Trophoblast cell (in vitro differentiated cells and primary cell): ENCODE results near the gene SPTLC3.
A peak's percentile ranks its signal among the peaks of the same experiment; 100 is the strongest.

Source experiments
- DNase-seq, 2 donors: peaks; one replicate each; pipeline ENCODE4 v3.0.0-alpha.2; 2016
- H2AFZ ChIP-seq: 2 replicates; pipeline ENCODE4 v1.6.1; 2013; ENCODE audit warnings: low read length, moderate library complexity, mild to moderate bottlenecking; ENCODE audit not compliant: insufficient read depth, poor library complexity
- H2AK5ac ChIP-seq: 2 replicates; pipeline ENCODE4 v1.6.1; 2013; ENCODE audit warnings: mild to moderate bottlenecking, low read length
- H2BK120ac ChIP-seq: 2 replicates; pipeline ENCODE4 v1.6.1; 2013; ENCODE audit warnings: low read length, mild to moderate bottlenecking, moderate library complexity; ENCODE audit not compliant: insufficient read depth, poor library complexity
- H2BK12ac ChIP-seq: 2 replicates; pipeline ENCODE4 v1.6.1; 2013; ENCODE audit warnings: mild to moderate bottlenecking, low read length, moderate library complexity
- H2BK5ac ChIP-seq: 2 replicates; pipeline ENCODE4 v1.6.1; 2013; ENCODE audit warnings: low read length, low read depth, moderate library complexity, mild to moderate bottlenecking; ENCODE audit not compliant: poor library complexity
- H3K14ac ChIP-seq: 2 replicates; pipeline ENCODE4 v1.6.1; 2013; ENCODE audit warnings: mild to moderate bottlenecking, low read length
- H3K18ac ChIP-seq: 2 replicates; pipeline ENCODE4 v1.6.1; 2013; ENCODE audit warnings: mild to moderate bottlenecking, low read length
- H3K23ac ChIP-seq: 2 replicates; pipeline ENCODE4 v1.6.1; 2013; ENCODE audit warnings: low read length
- H3K27ac ChIP-seq: 2 replicates; pipeline ENCODE4 v1.5.1; 2013; ENCODE audit warnings: low read depth, mild to moderate bottlenecking, inconsistent platforms, low read length, moderate library complexity
- H3K27me3 ChIP-seq: 2 replicates; pipeline ENCODE4 v1.6.1; 2013; ENCODE audit warnings: inconsistent platforms, mild to moderate bottlenecking, low read length, moderate library complexity; ENCODE audit not compliant: insufficient read depth
- H3K36me3 ChIP-seq, 2 experiments: 1 replicate in 1 of 2; 2 replicates in 1 of 2; pipeline ENCODE4 v1.6.1; 2013; ENCODE audit warnings: low read length in 2 of 2, mild to moderate bottlenecking in 2 of 2, moderate library complexity in 1 of 2; ENCODE audit not compliant: insufficient read depth in 2 of 2, control insufficient read depth in 1 of 2
- H3K4ac ChIP-seq: 2 replicates; pipeline ENCODE4 v1.6.1; 2013; ENCODE audit warnings: low read depth, mild to moderate bottlenecking, low read length, moderate library complexity
- H3K4me1 ChIP-seq, 2 experiments: 1 replicate in 1 of 2; 2 replicates in 1 of 2; pipeline ENCODE4 v1.6.1; 2013; ENCODE audit warnings: low read length in 2 of 2, mild to moderate bottlenecking in 2 of 2, moderate library complexity in 1 of 2; ENCODE audit not compliant: insufficient read depth in 2 of 2, control insufficient read depth in 1 of 2
- H3K4me2 ChIP-seq: 2 replicates; pipeline ENCODE4 v1.6.1; 2013; ENCODE audit warnings: inconsistent platforms, mild to moderate bottlenecking, low read length, moderate library complexity
- H3K4me3 ChIP-seq: 2 replicates; pipeline ENCODE4 v1.5.1; 2013; ENCODE audit warnings: mild to moderate bottlenecking, low read depth, low read length, inconsistent platforms
- H3K79me1 ChIP-seq: one replicate; pipeline ENCODE4 v1.6.1; 2013; ENCODE audit warnings: low read length
- H3K79me2 ChIP-seq: 2 replicates; pipeline ENCODE4 v1.6.1; 2013; ENCODE audit warnings: low read length, mild to moderate bottlenecking; ENCODE audit not compliant: control insufficient read depth, insufficient read depth, poor library complexity
- H3K9ac ChIP-seq: 2 replicates; pipeline ENCODE4 v1.6.1; 2013; ENCODE audit warnings: mild to moderate bottlenecking, low read length
- H3K9me3 ChIP-seq: 2 replicates; pipeline ENCODE4 v1.6.1; 2013; ENCODE audit warnings: low read depth, mild to moderate bottlenecking, control low read depth, inconsistent platforms, low read length; ENCODE audit not compliant: insufficient read depth
- H4K12ac ChIP-seq: 2 replicates; pipeline ENCODE4 v1.6.1; 2013; ENCODE audit warnings: low read depth, mild to moderate bottlenecking, low read length, moderate library complexity
- H4K8ac ChIP-seq: 2 replicates; pipeline ENCODE4 v1.6.1; 2013; ENCODE audit warnings: low read depth, mild to moderate bottlenecking, low read length, moderate library complexity
- H4K91ac ChIP-seq: one replicate; pipeline ENCODE4 v1.6.1; 2013; ENCODE audit warnings: low read depth, mild to moderate bottlenecking, low read length, moderate library complexity
- WGBS: extraction: QIAGEN DNeasy Blood & Tissue Kit; methylation state at CpG from one replicate; pipeline ENCODE4 v1.1.7; 2013; ENCODE audit warnings: missing lambda C conversion rate; ENCODE audit not compliant: insufficient read length, insufficient coverage; ENCODE audit errors: extremely low coverage; 5-methylcytosine and 5-hydroxymethylcytosine counted together

Gene SPTLC3

GRCh38 chr20:12968472-12968871, 40.3 kb upstream of the SPTLC3 start:
- Histone ChIP-seq H4K91ac (no peak overlapping the region), H3K4me3 (no peak overlapping the region), H3K9me3 (peaks cover 2% of the 10 kb centered on the region), H3K4me1 (no peaks in the 10 kb centered on the region), H2BK12ac (no peak overlapping the region), H2BK120ac (no peak overlapping the region), H3K27me3 (no peaks in the 10 kb centered on the region), H3K23ac (no peak overlapping the region), H3K4ac (no peak overlapping the region), H2AFZ (no peak overlapping the region), H3K79me2 (no peaks in the 10 kb centered on the region), H3K18ac (no peak overlapping the region), H4K12ac (no peak overlapping the region), H3K14ac (no peak overlapping the region), H3K27ac (no peak overlapping the region), H4K8ac (no peak overlapping the region), H3K36me3 (no peaks in the 10 kb centered on the region), H2AK5ac (no peak overlapping the region), H2BK5ac (no peak overlapping the region), H3K9ac (no peak overlapping the region), H3K79me1 (no peaks in the 10 kb centered on the region), H3K4me2 (no peak overlapping the region)
- peak in 1 of 2 donors; percentile 9 for DNase-seq
- no CpG with 5 or more reads among the region's 4 CpGs for WGBS

DNA sequence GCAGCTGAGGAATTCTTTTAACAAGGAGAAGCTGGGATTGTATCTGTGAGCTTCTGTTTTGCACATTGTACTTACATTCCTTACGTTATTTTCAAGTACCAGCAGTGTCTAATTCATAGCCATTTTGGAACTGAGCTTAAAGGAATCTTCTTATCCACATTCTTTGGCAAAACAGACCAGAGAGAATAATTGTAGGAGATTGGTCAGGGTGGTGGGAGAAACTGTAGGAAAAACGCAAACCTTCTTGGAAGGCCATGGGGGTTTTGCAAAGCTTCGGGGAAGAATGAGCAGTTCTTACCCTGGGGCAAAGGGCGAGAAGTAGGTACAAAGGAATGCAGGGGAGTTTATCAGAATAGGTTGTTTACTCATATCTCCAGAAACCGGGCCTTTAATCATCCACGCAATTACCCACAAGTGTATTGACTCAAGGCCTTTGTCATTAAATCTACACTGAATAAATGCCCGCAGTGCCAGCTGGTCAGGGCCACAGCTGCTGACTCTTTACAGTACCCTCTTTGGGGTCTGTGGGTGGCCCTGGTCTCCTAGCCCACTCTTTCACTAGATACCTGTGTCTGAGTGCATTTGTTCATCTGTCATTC, 39.6 kb upstream of the SPTLC3 start:
- Histone ChIP-seq H4K12ac (no peak overlapping the region), H3K27ac (no peak overlapping the region), H3K4me3 (no peak overlapping the region), H3K9me3 (peaks cover 2% of the 10 kb centered on the region), H3K79me2 (no peaks in the 10 kb centered on the region), H3K18ac (no peak overlapping the region), H2BK5ac (no peak overlapping the region), H3K36me3 (no peaks in the 10 kb centered on the region), H3K79me1 (no peaks in the 10 kb centered on the region), H3K14ac (no peak overlapping the region), H3K4me2 (no peak overlapping the region), H3K4ac (no peak overlapping the region), H3K27me3 (no peaks in the 10 kb centered on the region), H2AK5ac (no peak overlapping the region), H4K8ac (no peak overlapping the region), H2BK12ac (no peak overlapping the region), H3K9ac (no peak overlapping the region), H2AFZ (no peak overlapping the region), H2BK120ac (no peak overlapping the region), H3K4me1 (no peaks in the 10 kb centered on the region), H4K91ac (no peak overlapping the region), H3K23ac (no peak overlapping the region)
- DNase-seq, result peak; percentile 94 to 99
- no CpG with 5 or more reads among the region's 7 CpGs for WGBS

DNA sequence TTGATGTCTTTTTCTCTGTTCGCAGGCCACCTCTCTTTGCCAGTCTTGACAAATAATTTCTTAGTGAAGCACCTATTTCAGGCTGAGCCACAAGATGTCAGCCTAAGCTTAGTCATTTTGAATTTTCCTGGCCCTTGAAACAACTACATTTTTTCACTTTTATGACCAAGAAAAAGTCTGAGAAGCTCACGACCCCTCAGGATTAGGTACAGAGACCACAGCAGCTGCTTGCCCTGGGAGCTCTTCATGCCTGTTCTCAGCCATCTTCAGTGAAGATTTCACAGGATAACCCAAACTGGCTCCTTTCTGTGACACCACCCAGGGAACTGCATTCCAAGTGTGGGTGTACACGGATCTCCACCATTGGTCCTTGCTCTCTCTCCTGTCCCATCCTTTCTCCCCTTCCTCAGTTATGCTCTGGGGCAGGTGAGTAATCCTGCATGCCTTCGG, 38.4 kb upstream of the SPTLC3 start:
- H3K4ac ChIP-seq, result no peak overlapping the region
- peak; percentile 25 to 76 for DNase-seq
- peak overlapping the region; percentile 19 for H3K4me3 ChIP-seq
- no peak overlapping the region for H3K23ac ChIP-seq
- H3K9me3 ChIP-seq, result peaks cover 2% of the 10 kb centered on the region
- H2BK120ac ChIP-seq, result no peak overlapping the region
- H2AK5ac ChIP-seq, result no peak overlapping the region
- no peak overlapping the region for H2AFZ ChIP-seq
- no peak overlapping the region for H4K91ac ChIP-seq
- no peaks in the 10 kb centered on the region for H3K36me3 ChIP-seq
- no peaks in the 10 kb centered on the region for H3K27me3 ChIP-seq
- no peak overlapping the region for H2BK12ac ChIP-seq
- no peaks in the 10 kb centered on the region for H3K4me1 ChIP-seq
- no peak overlapping the region for H3K4me2 ChIP-seq
- no CpG with 5 or more reads among the region's 4 CpGs for WGBS
- H3K79me2 ChIP-seq, result no peaks in the 10 kb centered on the region
- no peak overlapping the region for H2BK5ac ChIP-seq
- H3K9ac ChIP-seq, result no peak overlapping the region
- no peak overlapping the region for H3K18ac ChIP-seq
- no peak overlapping the region for H4K8ac ChIP-seq
- no peak overlapping the region for H3K27ac ChIP-seq
- H3K14ac ChIP-seq, result no peak overlapping the region
- H4K12ac ChIP-seq, result no peak overlapping the region
- no peaks in the 10 kb centered on the region for H3K79me1 ChIP-seq

GRCh38 chr20:12975833-12976608, 32.8 kb upstream of the SPTLC3 start:
- H2AK5ac ChIP-seq, result no peak overlapping the region
- H4K12ac ChIP-seq, result no peak overlapping the region
- no peak overlapping the region for H3K23ac ChIP-seq
- no peaks in the 10 kb centered on the region for H3K27me3 ChIP-seq
- H3K4me1 ChIP-seq, result peaks cover 0 to 3% of the 10 kb centered on the region in 2 experiments
- H2BK5ac ChIP-seq, result no peak overlapping the region
- no peak overlapping the region for H2AFZ ChIP-seq
- H3K79me1 ChIP-seq, result no peaks in the 10 kb centered on the region
- H3K4me3 ChIP-seq, result no peak overlapping the region
- H3K9me3 ChIP-seq, result no peaks in the 10 kb centered on the region
- no peak overlapping the region for H3K9ac ChIP-seq
- H2BK120ac ChIP-seq, result no peak overlapping the region
- no CpG with 5 or more reads among the region's 4 CpGs for WGBS
- H4K91ac ChIP-seq, result no peak overlapping the region
- H3K4ac ChIP-seq, result no peak overlapping the region
- H3K27ac ChIP-seq, result no peak overlapping the region
- DNase-seq, result no peak
- no peak overlapping the region for H3K14ac ChIP-seq
- H2BK12ac ChIP-seq, result no peak overlapping the region
- H3K18ac ChIP-seq, result no peak overlapping the region
- H3K4me2 ChIP-seq, result no peak overlapping the region
- no peaks in the 10 kb centered on the region for H3K79me2 ChIP-seq
- H3K36me3 ChIP-seq, result no peaks in the 10 kb centered on the region
- no peak overlapping the region for H4K8ac ChIP-seq
